Measurements from ENCODE around the gene PRF1.

The PRF1 gene

GRCh38 chr10:70575486-70575873 is 27.1 kb downstream of the PRF1 start:
- no peak for FAIRE-seq

- FAIRE-seq: no peak
Observed at GRCh38 chr10:70573599-70574506, 28.7 kb downstream of the PRF1 start.

GRCh38 chr10:70571636-70572439 is 30.7 kb downstream of the PRF1 start:
- no peak for FAIRE-seq

GRCh38 chr10:70571236-70571635 is 31.3 kb downstream of the PRF1 start:
- no peak for FAIRE-seq

GRCh38 chr10:70568781-70569495 is 33.6 kb downstream of the PRF1 start:
- FAIRE-seq: no peak

- FAIRE-seq: no peak
Observed at GRCh38 chr10:70568113-70568512, 34.4 kb downstream of the PRF1 start.

- no peak for FAIRE-seq
Observed at GRCh38 chr10:70567603-70568002, 34.9 kb downstream of the PRF1 start.

GRCh38 chr10:70566515-70567290 is 35.8 kb downstream of the PRF1 start:
- no peak for FAIRE-seq

GRCh38 chr10:70565556-70566514 is 36.7 kb downstream of the PRF1 start:
- FAIRE-seq: no peak

- no peak for FAIRE-seq
Observed at GRCh38 chr10:70564901-70565351, 37.6 kb downstream of the PRF1 start.

GRCh38 chr10:70564113-70564725 is 38.3 kb downstream of the PRF1 start:
- FAIRE-seq: no peak

- no peak for FAIRE-seq
Observed at GRCh38 chr10:70563230-70563629, 39.3 kb downstream of the PRF1 start.

- FAIRE-seq: no peak
Observed at GRCh38 chr10:70562036-70562755, 40.3 kb downstream of the PRF1 start.

- FAIRE-seq: no peak
Observed at GRCh38 chr10:70561558-70561957, 41.0 kb downstream of the PRF1 start.

GRCh38 chr10:70561070-70561469 is 41.5 kb downstream of the PRF1 start:
- FAIRE-seq: no peak

GRCh38 chr10:70560511-70560941 is 42.0 kb downstream of the PRF1 start:
- no peak for FAIRE-seq

GRCh38 chr10:70559861-70560260 is 42.7 kb downstream of the PRF1 start:
- FAIRE-seq: no peak

GRCh38 chr10:70558871-70559810 is 43.4 kb downstream of the PRF1 start:
- FAIRE-seq: no peak

- FAIRE-seq: no peak
Observed at GRCh38 chr10:70558295-70558694, 44.2 kb downstream of the PRF1 start.

Measured in G401.6 (cell line).